Occipital lobe (tissue), 2 donors: Measurements from ENCODE around the gene CACNA1B. TPM values are rescaled to one million over a fixed set of nuclear protein-coding genes. Genes with fewer than 3 reads are reported as not detected.

Source experiments
- DNase-seq: peaks from one replicate; lab custom pipeline; 2025; lab: John Stamatoyannopoulos, UW
- total RNA-seq: library from RNA; depleted of rRNA; stranded (reverse); fragments of >200 nt; gene quantifications from one replicate; pipeline ENCODE4 v1.2.3, GENCODE V29; 2014

The CACNA1B gene
- total RNA-seq, 1 donor from 2014 or later: 35.6 TPM

DNA sequence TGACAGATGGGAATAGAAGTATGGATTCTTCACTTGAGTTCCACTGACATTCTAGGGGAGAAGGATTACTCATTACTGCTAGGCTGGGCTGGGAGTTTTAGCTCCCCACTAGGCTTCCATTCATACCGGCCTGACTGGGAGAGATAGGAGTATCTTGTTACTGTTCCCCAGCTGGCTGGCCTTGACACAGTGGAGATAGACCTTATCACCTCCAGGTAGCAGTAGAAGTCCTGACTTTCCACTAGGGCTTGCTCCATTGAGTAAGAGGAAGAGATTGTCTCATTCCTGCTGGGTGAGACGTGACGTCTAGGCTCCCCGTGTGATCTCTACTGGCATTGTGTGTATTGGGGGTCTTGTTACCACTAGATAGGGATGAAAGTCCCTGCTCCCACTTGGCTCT is 156.4 kb downstream of the CACNA1B start:
- no peak for DNase-seq

GRCh38 chr9:138037140-138037539 is 159.6 kb downstream of the CACNA1B start:
- no peak for DNase-seq

GRCh38 chr9:138038244-138038671 is 160.7 kb downstream of the CACNA1B start:
- DNase-seq: no peak

DNA sequence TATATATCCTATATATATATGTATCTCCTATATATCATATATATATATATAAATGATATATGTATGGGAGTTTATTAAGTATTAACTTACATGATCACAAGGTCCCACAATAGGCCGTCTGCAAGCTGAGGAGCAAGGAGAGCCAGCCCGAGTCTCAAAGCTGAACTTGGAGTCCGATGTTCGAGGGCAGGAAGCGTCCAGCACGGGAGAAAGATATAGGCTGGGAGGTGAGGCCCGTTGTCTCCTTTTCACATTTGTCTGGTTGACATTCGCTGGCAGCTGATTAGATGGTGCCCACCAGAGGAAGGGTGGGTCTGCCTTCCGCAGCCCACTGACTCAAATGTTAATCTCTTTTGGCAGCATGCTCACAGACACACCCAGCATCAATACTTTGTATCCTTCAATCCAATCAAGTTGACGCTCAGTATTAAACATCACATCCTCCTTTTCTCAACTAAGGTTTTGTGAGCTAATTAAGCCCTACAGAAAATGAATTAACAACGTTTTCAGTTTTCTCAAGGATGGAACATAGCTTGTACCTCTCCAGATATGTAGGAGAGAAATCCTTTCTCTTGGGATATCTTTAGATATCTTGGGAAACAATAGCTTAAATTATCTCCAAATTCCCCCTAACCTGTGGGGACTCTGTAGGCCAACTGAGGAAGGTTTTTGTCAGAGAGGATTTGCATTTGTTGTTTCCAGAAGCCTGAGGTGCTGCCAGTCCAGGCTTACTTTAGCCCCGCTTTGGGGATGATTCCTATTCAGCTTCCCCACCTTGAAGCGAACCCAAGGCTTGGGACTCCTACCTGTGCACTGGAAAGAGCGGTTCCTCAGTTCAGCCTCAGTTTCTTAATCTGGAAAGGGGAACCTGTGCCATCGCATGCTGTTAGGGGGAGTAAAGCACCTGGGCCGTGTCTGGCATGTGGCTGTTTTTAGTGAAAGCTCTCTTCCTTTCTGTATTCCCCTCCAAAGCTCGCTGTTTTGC is 163.2 kb downstream of the CACNA1B start:
- no peak for DNase-seq

GRCh38 chr9:138042146-138042545 is 164.6 kb downstream of the CACNA1B start:
- DNase-seq: no peak

DNA sequence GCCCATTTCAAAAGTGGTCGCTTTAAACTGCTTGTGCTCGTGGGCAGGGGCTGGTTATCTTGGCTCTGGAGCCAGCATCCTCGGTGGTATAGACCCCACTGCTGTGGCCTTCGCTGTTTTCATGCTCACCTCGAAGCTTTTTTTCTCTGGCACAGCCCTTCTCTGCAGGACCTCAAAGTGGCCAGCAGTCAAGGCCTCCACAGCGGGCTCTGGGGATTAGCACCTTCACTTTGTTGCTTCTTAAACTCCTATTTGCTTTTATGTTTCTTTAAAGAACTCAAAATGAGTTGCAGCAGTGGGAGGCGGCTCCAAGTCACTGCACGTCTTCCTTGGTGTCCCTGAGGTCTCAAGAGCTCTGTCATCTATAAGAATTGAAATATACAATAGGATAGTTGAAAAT is 165.1 kb downstream of the CACNA1B start:
- no peak for DNase-seq

DNA sequence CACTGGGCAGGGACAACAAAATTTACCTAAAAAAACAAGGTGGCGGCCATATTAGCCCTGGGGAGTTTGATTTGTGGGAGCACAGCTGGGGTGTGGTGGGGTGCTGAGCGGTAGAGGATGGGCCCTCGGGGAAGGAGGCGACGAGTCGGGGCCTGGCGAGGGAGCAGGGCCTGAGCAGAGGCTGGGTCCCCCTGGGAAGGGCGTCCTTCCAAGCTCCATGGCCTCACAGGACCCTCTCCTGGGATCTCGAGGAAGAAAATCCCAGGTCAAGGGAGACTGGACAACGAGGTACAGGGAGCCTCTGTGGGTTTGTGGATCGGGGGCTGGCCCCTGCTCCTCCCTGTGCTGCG is 165.5 kb downstream of the CACNA1B start:
- DNase-seq: no peak

- no peak for DNase-seq
Measured at GRCh38 chr9:138043411-138044345, 166.1 kb downstream of the CACNA1B start.

DNA sequence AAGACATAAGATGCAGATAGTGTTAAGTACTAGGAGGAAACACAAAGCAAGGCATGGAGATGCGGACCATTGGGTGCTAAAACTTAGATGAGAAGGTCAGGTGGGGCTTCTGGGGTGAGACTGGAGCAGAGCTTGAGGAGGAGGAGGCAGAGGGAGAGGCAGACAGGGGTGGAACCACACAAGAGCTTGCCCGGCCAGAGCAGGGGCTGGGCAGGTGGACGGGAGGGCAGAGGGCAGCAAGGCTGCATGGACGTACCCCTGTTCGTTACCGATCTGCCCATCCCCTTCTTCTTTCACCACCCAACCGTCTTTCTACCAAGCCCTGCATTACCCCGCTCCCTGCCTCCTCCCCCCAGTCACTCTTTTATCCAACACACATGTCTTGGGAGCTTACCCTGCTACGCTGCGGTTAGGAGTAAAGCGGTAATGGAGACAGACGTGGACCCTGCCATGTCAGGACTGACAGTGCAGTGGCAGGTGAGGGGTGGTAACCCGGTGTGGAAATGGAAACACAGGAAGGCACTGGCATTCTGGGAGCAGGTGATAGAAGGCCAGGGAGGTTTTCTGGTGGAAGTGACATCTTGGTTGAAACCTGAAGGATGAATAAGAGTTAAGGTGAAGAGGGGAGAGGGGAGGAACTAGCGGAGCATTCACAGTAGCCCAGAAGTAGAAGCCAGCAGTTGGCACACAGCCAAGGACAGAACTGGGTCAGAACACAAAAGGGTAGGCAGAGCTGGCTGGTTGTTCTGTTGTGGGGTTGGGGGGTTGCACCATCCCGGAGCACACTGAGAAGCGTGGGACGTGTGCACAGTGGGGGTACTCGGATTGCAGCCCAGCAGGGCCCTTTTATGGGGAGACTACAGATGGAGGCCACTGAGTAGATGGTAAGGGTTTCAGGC is 167.2 kb downstream of the CACNA1B start:
- peak; percentile 40 for DNase-seq

GRCh38 chr9:138045541-138046490 is 168.2 kb downstream of the CACNA1B start:
- no peak for DNase-seq

GRCh38 chr9:138046641-138047301 is 169.2 kb downstream of the CACNA1B start:
- DNase-seq: no peak

DNA sequence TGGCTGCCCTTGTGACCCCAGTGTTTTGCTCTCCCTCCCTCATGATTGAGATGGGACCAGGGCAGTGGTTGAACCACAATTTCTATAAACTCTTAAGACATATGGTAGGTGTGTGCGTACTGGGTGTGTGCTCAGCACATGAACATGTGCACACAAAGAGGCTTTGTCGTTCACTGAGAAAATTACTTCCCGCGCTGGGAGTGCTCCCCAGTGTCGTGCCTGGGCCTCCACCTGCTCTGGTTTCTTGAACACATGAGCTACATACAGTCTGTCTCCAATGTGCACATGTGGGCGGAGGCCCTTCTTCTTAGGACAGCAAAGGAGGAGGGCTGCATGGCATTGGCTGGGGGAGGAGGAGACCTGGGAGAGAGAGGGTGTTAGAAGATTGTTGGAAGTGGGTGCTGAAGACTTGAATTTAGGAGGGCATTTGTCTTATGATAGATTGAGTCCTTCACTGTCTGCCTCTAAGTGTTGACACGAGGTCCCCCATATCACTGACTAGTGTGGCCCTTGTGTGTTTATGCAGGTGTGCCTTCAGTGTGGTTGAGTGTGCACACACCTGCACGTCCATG is 170.0 kb downstream of the CACNA1B start:
- no peak for DNase-seq

- no peak for DNase-seq
Measured at GRCh38 chr9:138048184-138048583, 170.6 kb downstream of the CACNA1B start.

DNA sequence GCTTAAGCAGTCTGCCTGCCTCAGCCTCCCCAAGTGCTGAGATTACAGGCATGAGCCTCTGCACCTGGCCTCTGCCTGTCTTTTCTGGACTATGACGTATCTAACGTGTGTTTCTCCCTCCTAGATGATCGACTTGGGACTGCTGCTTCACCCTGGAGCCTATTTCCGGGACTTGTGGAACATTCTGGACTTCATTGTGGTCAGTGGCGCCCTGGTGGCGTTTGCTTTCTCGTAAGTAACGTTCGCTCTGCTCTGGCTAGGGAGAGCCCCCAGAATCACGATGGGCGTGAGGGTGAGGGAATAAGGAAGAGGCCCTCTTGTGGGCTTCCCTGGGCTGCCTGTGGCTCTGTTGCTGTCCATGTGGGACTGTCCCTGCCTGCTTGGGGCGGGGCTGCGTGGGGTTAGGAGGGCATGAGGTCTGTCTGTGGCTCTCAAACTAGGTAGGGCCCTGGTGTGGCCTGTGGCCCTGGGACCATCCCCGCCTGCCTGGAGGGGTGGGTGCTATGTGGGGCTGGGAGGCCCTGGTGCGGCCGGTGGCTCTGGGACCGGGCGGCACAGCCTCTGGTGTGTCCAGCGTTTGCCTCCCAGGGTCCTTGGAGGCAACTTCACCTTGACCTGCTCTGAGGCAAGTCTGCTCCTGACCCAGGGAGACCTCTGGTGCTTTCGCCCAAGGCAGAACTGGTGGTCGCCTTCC is 171.7 kb downstream of the CACNA1B start:
- no peak for DNase-seq

GRCh38 chr9:138049779-138050471 is 172.3 kb downstream of the CACNA1B start:
- no peak for DNase-seq

- no peak for DNase-seq
Measured at GRCh38 chr9:138050472-138051330, 173.1 kb downstream of the CACNA1B start.
